ENCODE data around the gene MAP3K2. TPM values are rescaled to one million over a fixed set of nuclear protein-coding genes. Genes with fewer than 3 reads are reported as not detected.

The MAP3K2 gene
- total and polyA plus RNA-seq, 2 donors (not counting 3 experiments of a cell fraction or from before 2014, with no cell fraction given), result 3.4 to 25.7 TPM

DNA sequence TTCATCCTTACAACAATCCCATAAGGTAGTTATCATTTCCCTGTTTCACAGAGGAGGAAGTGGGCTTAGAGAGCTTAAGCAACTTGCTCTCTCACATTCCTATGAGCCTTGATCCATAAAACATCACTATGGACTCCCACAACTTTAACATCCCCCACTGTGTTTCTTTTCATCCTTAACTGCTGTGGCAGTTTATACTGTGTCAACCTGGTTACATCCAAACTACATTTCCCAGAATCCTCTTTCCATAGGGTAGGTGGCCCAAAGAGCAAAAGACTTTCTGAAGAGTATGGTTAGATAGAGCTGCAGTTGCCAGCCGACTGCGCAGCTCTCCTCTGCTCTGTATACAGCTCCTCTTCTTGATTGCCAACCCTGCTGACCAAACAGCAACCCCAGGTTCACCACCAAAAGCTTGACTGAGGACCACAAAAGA, 22.5 kb downstream of the MAP3K2 start:
- no peak overlapping the region for H3K4me3 ChIP-seq (replicated peaks in 1 of 3; ENCODE audit: insufficient read depth in 1 of 3, low read depth in 1 of 3, low read length in 3 of 3)
- H3K79me2 ChIP-seq (ENCODE audit: control insufficient read depth, insufficient read depth, low read length), result peaks cover 43% of the 10 kb centered on the region
- H3K9me3 ChIP-seq (replicated peaks; ENCODE audit: control insufficient read depth, insufficient read depth, low read length), result no peaks in the 10 kb centered on the region
- H3K27me3 ChIP-seq (ENCODE audit: control insufficient read depth in 2 of 2, insufficient read depth in 2 of 2, low read length in 2 of 2), result no peaks in the 10 kb centered on the region
- H4K20me1 ChIP-seq (replicated peaks; ENCODE audit: control insufficient read depth, extremely low read depth, insufficient read depth, low read length), result peaks cover 12% of the 10 kb centered on the region
- no peak for FAIRE-seq
- no peak for TF ChIP-seq JUN (IDR thresholded peaks at IDR 0.05; ENCODE audit: borderline replicate concordance, insufficient read depth, insufficient read length, low read depth)
- no peak for TF ChIP-seq POLR2AphosphoS5 (IDR thresholded peaks at IDR 0.05; ENCODE audit: insufficient read depth, low read depth, low read length)
- TF ChIP-seq EZH2 (IDR thresholded peaks at IDR 0.05; ENCODE audit: borderline replicate concordance, low read depth, low read length, severe bottlenecking), result no peak
- no peak for TF ChIP-seq MYC (IDR thresholded peaks at IDR 0.05; ENCODE audit: low read depth, low read length)
- POLR2A ChIA-PET, result no interaction called here
- H3K9ac ChIP-seq (replicated peaks; ENCODE audit: extremely low read depth, insufficient read depth, low read length), result no peak overlapping the region
- H3K9me1 ChIP-seq (replicated peaks; ENCODE audit: control insufficient read depth, extremely low read depth, insufficient read depth, low read length), result peaks cover 6% of the 10 kb centered on the region
- no peak overlapping the region for H3K27ac ChIP-seq (ENCODE audit: insufficient read depth, low read depth, low read length)
- intact Hi-C loops (cut with micrococcal nuclease) (no loop called here), dilution Hi-C loops (cut with MboI; ENCODE audit: extremely low pct_ligation_motif_present, low sequenced_read_pairs) (no loop called here)
- no peak overlapping the region for H2AFZ ChIP-seq (ENCODE audit: low read depth, low read length)
- no peak for DNase-seq (ENCODE audit: low read depth, low spot score)
- CTCF ChIA-PET, result interaction anchor here (0.8 to 2.6 kb wide), 7 partner anchors 10 to 114 kb away, joined by 3 to 9 read pairs (median 6); no protein-coding TSS in a partner anchor
- H3K4me2 ChIP-seq (ENCODE audit: insufficient read depth, low read length), result no peak overlapping the region
- no peaks in the 10 kb centered on the region for H3K36me3 ChIP-seq (ENCODE audit: control insufficient read depth in 2 of 2, extremely low read depth in 1 of 2, insufficient read depth in 2 of 2, low read length in 2 of 2)
- no TSS peak for BruUV-seq (replicated peaks)
- no peaks in the 10 kb centered on the region for H3K4me1 ChIP-seq (ENCODE audit: control insufficient read depth, extremely low read depth, insufficient read depth, low read length)

DNA sequence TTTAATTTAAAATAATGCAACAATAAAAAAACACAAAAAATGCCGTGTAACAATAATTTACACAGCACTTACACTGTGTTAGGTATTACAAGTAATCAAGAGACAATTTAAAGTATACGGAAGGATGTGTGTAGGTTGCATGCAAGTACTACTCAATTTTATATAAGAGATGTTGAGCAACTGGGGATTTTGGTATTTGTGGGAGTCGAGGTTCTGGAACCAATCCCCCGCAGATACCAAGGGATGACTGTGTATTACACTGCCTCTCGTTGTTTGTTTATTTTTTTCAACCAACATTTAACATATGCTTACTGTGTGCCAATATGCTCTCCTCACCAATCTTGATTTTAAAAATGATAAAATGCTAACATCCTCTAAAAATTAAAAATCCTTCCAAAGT, 24.8 kb downstream of the MAP3K2 start:
- no peak overlapping the region for H3K4me3 ChIP-seq (replicated peaks in 1 of 3; ENCODE audit: insufficient read depth in 1 of 3, low read depth in 1 of 3, low read length in 3 of 3)
- H3K9ac ChIP-seq (replicated peaks; ENCODE audit: extremely low read depth, insufficient read depth, low read length), result no peak overlapping the region
- TF ChIP-seq MYC (IDR thresholded peaks at IDR 0.05; ENCODE audit: low read depth, low read length), result no peak
- TF ChIP-seq POLR2AphosphoS5 (IDR thresholded peaks at IDR 0.05; ENCODE audit: insufficient read depth, low read depth, low read length), result no peak
- TF ChIP-seq JUN (IDR thresholded peaks at IDR 0.05; ENCODE audit: borderline replicate concordance, insufficient read depth, insufficient read length, low read depth), result no peak
- no peak for TF ChIP-seq FOS (IDR thresholded peaks at IDR 0.05; ENCODE audit: borderline replicate concordance, insufficient read depth, low read length)
- TF ChIP-seq EZH2 (IDR thresholded peaks at IDR 0.05; ENCODE audit: borderline replicate concordance, low read depth, low read length, severe bottlenecking), result no peak
- TF ChIP-seq, protein P1, sequence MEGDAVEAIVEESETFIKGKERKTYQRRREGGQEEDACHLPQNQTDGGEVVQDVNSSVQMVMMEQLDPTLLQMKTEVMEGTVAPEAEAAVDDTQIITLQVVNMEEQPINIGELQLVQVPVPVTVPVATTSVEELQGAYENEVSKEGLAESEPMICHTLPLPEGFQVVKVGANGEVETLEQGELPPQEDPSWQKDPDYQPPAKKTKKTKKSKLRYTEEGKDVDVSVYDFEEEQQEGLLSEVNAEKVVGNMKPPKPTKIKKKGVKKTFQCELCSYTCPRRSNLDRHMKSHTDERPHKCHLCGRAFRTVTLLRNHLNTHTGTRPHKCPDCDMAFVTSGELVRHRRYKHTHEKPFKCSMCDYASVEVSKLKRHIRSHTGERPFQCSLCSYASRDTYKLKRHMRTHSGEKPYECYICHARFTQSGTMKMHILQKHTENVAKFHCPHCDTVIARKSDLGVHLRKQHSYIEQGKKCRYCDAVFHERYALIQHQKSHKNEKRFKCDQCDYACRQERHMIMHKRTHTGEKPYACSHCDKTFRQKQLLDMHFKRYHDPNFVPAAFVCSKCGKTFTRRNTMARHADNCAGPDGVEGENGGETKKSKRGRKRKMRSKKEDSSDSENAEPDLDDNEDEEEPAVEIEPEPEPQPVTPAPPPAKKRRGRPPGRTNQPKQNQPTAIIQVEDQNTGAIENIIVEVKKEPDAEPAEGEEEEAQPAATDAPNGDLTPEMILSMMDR (IDR thresholded peaks at IDR 0.05; ENCODE audit: extremely low read depth in 1 of 2, insufficient read depth in 1 of 2, low read depth in 1 of 2, low read length in 2 of 2), result no peak
- no peak for TF ChIP-seq GATA2 (IDR thresholded peaks at IDR 0.05; ENCODE audit: insufficient read depth, insufficient read length, low read depth, low read length)
- no peak for TF ChIP-seq POLR2A (IDR thresholded peaks at IDR 0.05; ENCODE audit: low read depth, low read length)
- TF ChIP-seq, protein P2, sequence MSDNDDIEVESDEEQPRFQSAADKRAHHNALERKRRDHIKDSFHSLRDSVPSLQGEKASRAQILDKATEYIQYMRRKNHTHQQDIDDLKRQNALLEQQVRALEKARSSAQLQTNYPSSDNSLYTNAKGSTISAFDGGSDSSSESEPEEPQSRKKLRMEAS (IDR thresholded peaks at IDR 0.05; ENCODE audit: insufficient read depth, insufficient read length), result no peak
- no peak for DNase-seq (ENCODE audit: low read depth, low spot score)
- no peak for FAIRE-seq
- peaks cover 12% of the 10 kb centered on the region for H4K20me1 ChIP-seq (replicated peaks; ENCODE audit: control insufficient read depth, extremely low read depth, insufficient read depth, low read length)
- H3K27me3 ChIP-seq (ENCODE audit: control insufficient read depth in 2 of 2, insufficient read depth in 2 of 2, low read length in 2 of 2), result no peaks in the 10 kb centered on the region
- H2AFZ ChIP-seq (ENCODE audit: low read depth, low read length), result no peak overlapping the region
- peaks cover 55% of the 10 kb centered on the region for H3K79me2 ChIP-seq (ENCODE audit: control insufficient read depth, insufficient read depth, low read length)
- intact Hi-C loops (cut with micrococcal nuclease) (no loop called here), dilution Hi-C loops (cut with MboI; ENCODE audit: extremely low pct_ligation_motif_present, low sequenced_read_pairs) (no loop called here)
- ChIA-PET POLR2A (no interaction called here), CTCF (no interaction called here)
- BruUV-seq (replicated peaks), result no TSS peak
- H3K4me2 ChIP-seq (ENCODE audit: insufficient read depth, low read length), result no peak overlapping the region
- no peak overlapping the region for H3K27ac ChIP-seq (ENCODE audit: insufficient read depth, low read depth, low read length)
- H3K9me3 ChIP-seq (replicated peaks; ENCODE audit: control insufficient read depth, insufficient read depth, low read length), result no peaks in the 10 kb centered on the region
- no peaks in the 10 kb centered on the region for H3K4me1 ChIP-seq (ENCODE audit: control insufficient read depth, extremely low read depth, insufficient read depth, low read length)
- no peaks in the 10 kb centered on the region for H3K36me3 ChIP-seq (ENCODE audit: control insufficient read depth in 2 of 2, extremely low read depth in 1 of 2, insufficient read depth in 2 of 2, low read length in 2 of 2)
- H3K9me1 ChIP-seq (replicated peaks; ENCODE audit: control insufficient read depth, extremely low read depth, insufficient read depth, low read length), result peaks cover 6% of the 10 kb centered on the region
